HG02981 (cell line): ENCODE results near the gene RAB6A.

Experiments
- ATAC-seq: cut with Tn5 transposase; IDR thresholded peaks from one replicate; pipeline ENCODE4 v1.9.1; 2021; ENCODE audit warnings: mild to moderate bottlenecking, moderate library complexity; ENCODE audit not compliant: unreplicated experiment

The RAB6A gene

DNA sequence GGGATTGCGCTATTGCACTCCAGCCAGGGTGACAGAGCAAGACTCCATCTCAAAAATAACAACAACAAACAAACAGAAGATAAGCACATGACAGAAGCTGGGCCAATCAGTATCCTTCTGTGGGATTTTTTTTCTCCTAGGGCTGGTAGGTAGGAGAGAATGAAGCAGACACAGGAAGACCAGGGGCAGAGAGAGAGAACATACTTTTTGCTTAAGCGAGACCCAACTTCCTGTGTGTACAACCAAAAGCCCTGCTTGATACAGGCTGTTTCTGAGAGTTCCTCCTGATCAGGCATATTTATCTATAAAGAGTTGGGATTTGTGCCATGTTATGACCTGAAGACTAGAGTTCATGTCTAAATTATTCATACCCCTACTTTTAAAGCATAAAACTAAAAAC lies 126.9 kb downstream of the RAB6A start:
- no peak for ATAC-seq

DNA sequence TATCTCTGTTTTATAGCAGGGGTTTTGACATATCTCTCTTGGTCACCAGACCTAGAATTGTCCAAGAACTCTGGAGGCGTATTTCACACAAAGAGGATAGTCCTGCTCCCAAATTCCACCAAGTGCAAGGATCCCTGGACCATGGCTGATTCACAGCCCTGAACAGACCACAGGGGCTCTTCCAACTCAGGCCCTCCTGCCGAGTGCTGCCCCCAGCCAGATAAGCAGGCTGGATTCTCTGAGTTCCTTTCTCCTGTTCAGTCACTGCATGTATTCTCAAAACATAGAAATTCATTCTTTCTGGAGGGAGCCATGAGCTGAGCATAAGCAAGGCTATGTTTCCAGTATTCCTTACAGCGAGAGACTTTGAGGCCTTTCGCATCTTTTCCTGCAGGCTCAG lies 127.9 kb downstream of the RAB6A start:
- ATAC-seq: no peak

- ATAC-seq: no peak
Observed at GRCh38 chr11:73629907-73630306, 131.0 kb downstream of the RAB6A start.

DNA sequence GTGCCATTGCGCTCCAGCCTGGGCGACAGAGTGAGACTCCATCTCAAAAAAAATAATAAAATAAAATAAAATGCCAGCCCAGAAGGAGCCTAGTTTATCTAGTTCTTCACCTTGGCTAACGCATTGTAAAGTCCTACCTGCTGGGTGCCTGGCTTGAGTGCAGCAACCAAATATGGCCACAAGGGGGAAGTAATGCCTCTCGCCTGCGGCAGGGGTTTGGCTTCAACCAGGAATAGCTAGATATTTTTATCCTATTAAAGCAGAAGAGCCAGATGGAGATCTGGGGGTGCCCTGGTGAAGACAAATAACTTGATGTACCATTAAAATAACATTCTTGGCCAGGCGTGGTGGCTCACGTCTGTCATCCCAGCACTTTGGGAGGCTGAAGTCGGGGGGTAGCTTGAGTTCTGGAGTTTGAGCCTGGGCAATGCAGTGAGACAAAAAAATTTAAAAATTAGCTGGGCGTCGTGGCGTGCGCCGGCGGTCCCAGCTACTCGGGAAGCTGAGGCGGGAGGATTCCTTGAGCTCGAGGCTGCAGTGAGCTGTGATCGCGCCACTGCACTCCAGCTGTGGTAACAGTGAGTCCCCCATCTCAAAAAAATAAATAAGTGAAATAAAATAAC lies 135.1 kb downstream of the RAB6A start:
- ATAC-seq: no peak
